GM18867 (cell line): ENCODE measurements around the gene DNAH14.
A peak's percentile ranks its signal among the peaks of the same experiment; 100 is the strongest.
"Not testable (repeated sequence)": the region's sequence is repeated elsewhere in the genome, so short reads cannot be mapped to it uniquely, and the experiment has no call there.

Source experiments
- ATAC-seq: cut with Tn5 transposase; IDR thresholded peaks from one replicate; pipeline ENCODE4 v1.9.1; 2021; ENCODE audit warnings: mild to moderate bottlenecking, moderate library complexity; ENCODE audit not compliant: unreplicated experiment

The DNAH14 gene

GRCh38 chr1:225232930-225233329, 303.5 kb downstream of the DNAH14 start:
- not testable (repeated sequence) for ATAC-seq

- no peak for ATAC-seq
These were observed 313.1 kb downstream of the DNAH14 start for GRCh38 chr1:225242611-225243010.

- ATAC-seq = peak; percentile 85
These were observed 321.0 kb downstream of the DNAH14 start for GRCh38 chr1:225250432-225250831.

- ATAC-seq = no peak
These were observed 323.7 kb downstream of the DNAH14 start for GRCh38 chr1:225253173-225253572.

- ATAC-seq = no peak
These were observed 324.3 kb downstream of the DNAH14 start for GRCh38 chr1:225253784-225254183.

- no peak for ATAC-seq
These were observed 325.2 kb downstream of the DNAH14 start for GRCh38 chr1:225254676-225255075.

GRCh38 chr1:225257081-225257480, 327.6 kb downstream of the DNAH14 start:
- ATAC-seq = no peak

- ATAC-seq = no peak
These were observed 329.3 kb downstream of the DNAH14 start for GRCh38 chr1:225258811-225259210.

- no peak for ATAC-seq
These were observed 330.1 kb downstream of the DNAH14 start for GRCh38 chr1:225259542-225259941.

GRCh38 chr1:225260319-225260718, 330.8 kb downstream of the DNAH14 start:
- ATAC-seq = no peak

GRCh38 chr1:225277445-225277844, 348.0 kb downstream of the DNAH14 start:
- ATAC-seq = no peak

- no peak for ATAC-seq
These were observed 351.1 kb downstream of the DNAH14 start for GRCh38 chr1:225280563-225280962.

GRCh38 chr1:225290244-225290643, 360.8 kb downstream of the DNAH14 start:
- ATAC-seq = no peak

GRCh38 chr1:225299624-225300023, 370.1 kb downstream of the DNAH14 start:
- no peak for ATAC-seq

- no peak for ATAC-seq
These were observed 370.9 kb downstream of the DNAH14 start for GRCh38 chr1:225300381-225300780.

GRCh38 chr1:225304996-225305395, 375.5 kb downstream of the DNAH14 start:
- ATAC-seq = no peak

GRCh38 chr1:225310544-225310943, 381.1 kb downstream of the DNAH14 start:
- not testable (repeated sequence) for ATAC-seq

- peak; percentile 93 for ATAC-seq
These were observed 389.5 kb downstream of the DNAH14 start for GRCh38 chr1:225318706-225319575.

- no peak for ATAC-seq
These were observed 390.4 kb downstream of the DNAH14 start for GRCh38 chr1:225319871-225320270.

- ATAC-seq = no peak
These were observed 392.3 kb downstream of the DNAH14 start for GRCh38 chr1:225321784-225322183.

- no peak for ATAC-seq
These were observed 399.6 kb downstream of the DNAH14 start for GRCh38 chr1:225329041-225329440.

- not testable (repeated sequence) for ATAC-seq
These were observed 400.5 kb downstream of the DNAH14 start for GRCh38 chr1:225329996-225330395.

- no peak for ATAC-seq
These were observed 403.2 kb downstream of the DNAH14 start for GRCh38 chr1:225332686-225333085.
